NCI-H526 treated with DMSO at 0.1 percent for 48 hours (cell line): ENCODE data around the gene CAMK4.

Experiments
- DNase-seq: peaks from one replicate; lab custom pipeline; 2025; lab: John Stamatoyannopoulos, UW

The CAMK4 gene

DNA sequence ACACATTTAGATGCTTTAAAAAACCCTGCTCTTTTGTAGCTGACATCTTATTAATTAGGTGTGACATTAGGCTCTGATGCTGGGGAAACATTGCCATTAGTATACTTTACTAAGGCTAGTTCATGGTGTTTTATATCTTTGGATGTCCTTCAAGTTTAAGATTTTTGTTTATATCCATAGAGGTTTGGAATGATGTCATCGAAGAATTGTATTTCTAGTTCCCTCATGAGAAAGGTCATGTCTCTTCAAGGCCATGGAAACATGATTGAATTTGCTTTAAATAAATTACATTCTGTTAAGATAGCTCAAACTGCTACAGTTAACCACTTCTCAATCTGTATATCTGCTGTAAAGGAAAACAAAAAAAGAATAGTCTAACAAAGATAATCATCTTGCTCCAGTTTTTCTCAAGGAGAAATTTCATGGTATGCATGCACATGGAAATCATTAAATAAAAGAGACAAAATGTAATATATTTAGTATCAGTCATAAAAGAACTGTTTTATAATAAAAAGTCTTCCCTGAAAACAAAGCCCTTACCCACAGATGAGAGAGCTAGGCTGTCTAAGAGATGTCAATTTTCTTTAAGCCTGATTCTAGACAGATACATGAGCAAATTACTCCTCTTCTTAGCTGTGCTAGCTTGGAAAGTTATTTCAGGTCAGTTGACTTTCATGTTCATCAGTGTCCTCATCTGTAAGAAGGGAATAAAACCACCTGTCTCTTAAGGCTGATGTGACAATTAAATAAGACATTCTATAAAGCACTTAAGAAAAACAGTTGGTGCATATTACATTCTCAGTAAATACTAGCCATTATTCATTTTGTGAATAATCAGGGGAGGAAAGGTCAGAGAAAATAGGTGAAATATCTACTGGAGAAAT, 313.2 kb downstream of the CAMK4 start:
- no peak for DNase-seq
